Esophagus squamous epithelium (tissue), 5 donors: ENCODE measurements around the gene GALM. TPM values are rescaled to one million over a fixed set of nuclear protein-coding genes. Genes with fewer than 3 reads are reported as not detected.
"Not testable (repeated sequence)": the region's sequence is repeated elsewhere in the genome, so short reads cannot be mapped to it uniquely, and the experiment has no call there.

ENCODE experiments used
- DNase-seq: peaks from one replicate; lab custom pipeline; 2025; lab: John Stamatoyannopoulos, UW
- H3K27ac ChIP-seq, 4 donors: fragments of 200-600 bp; sonication (generic); one replicate each; pipeline ENCODE4 v1.5.1; 2016 to 2019; ENCODE audit warnings: mild to moderate bottlenecking in 1 of 4
- H3K27me3 ChIP-seq, 4 donors: fragments of 200-600 bp; sonication (generic); 1 replicate in 3 of 4; 2 replicates in 1 of 4; pipeline versions ENCODE4 v1.5.1 to v1.6.0; 2017 to 2021; ENCODE audit warnings: antibody characterized with exemption in 1 of 4
- H3K36me3 ChIP-seq, 3 donors: fragments of 200-600 bp; sonication (generic); one replicate each; pipeline ENCODE4 v1.5.1; 2016 to 2019
- H3K4me1 ChIP-seq, 3 donors: fragments of 200-600 bp; sonication (generic); one replicate each; pipeline ENCODE4 v1.5.1; 2017 to 2019
- H3K4me3 ChIP-seq, 4 donors: fragments of 200-600 bp; sonication (generic); 1 replicate in 3 of 4; 2 replicates in 1 of 4; pipeline ENCODE4 v1.5.1; 2016 to 2019; ENCODE audit warnings: mild to moderate bottlenecking in 2 of 4, moderate library complexity in 1 of 4
- H3K9me3 ChIP-seq, 3 donors: fragments of 200-600 bp; sonication (generic); one replicate each; pipeline ENCODE4 v1.5.1; 2016 to 2019
- CTCF ChIP-seq, 6 experiments: fragments of 450-650 bp in 4 of 6; fragments of 200-600 bp in 2 of 6; sonication (generic) in 2 of 6; IDR thresholded peaks; one replicate each; pipeline ENCODE4 v1.5.1; 2016 to 2019; ENCODE audit warnings: antibody characterized with exemption in 6 of 6, mild to moderate bottlenecking in 4 of 6, moderate library complexity in 4 of 6
- POLR2A ChIP-seq, 4 donors: fragments of 450-650 bp; IDR thresholded peaks; one replicate each; pipeline ENCODE4 v1.6.1; 2017; ENCODE audit warnings: antibody characterized with exemption in 4 of 4, mild to moderate bottlenecking in 4 of 4, moderate library complexity in 3 of 4
- WGBS, 2 donors: methylation state at CpG; one replicate each; pipeline ENCODE4 v1.1.5; 2018; 5-methylcytosine and 5-hydroxymethylcytosine counted together
- intact Hi-C: fragments of 100-400 bp; cut with DNase I; formaldehyde crosslinking; loops from one replicate; pipeline ENCODE4 v1.15.0; 2022
- total RNA-seq, 4 donors: library from RNA; depleted of rRNA; stranded (reverse); fragments of >200 nt; gene quantifications; one replicate each; pipeline ENCODE4 v1.1.0, GENCODE V29; 2016
- donor health status: DM: yes; HTN: yes; CAD: no.

GALM gene
- total RNA-seq, 4 donors from 2014 or later, result 2.6 to 10.5 (median 4.8) TPM

GRCh38 chr2:38711558-38711957 is 45.6 kb downstream of the GALM start:
- H3K36me3 ChIP-seq, result peaks cover 0 to 6% (median 0%) of the 10 kb centered on the region in 3 donors
- H3K9me3 ChIP-seq, result no peaks in the 10 kb centered on the region
- no peak for DNase-seq
- intact Hi-C loops, result no loop called here
- no peaks in the 10 kb centered on the region for H3K4me1 ChIP-seq
- no peaks in the 10 kb centered on the region for H3K27me3 ChIP-seq
- no peak overlapping the region for H3K27ac ChIP-seq
- no peak overlapping the region for H3K4me3 ChIP-seq
- TF ChIP-seq POLR2A (IDR thresholded peaks at IDR 0.05) (no peak), CTCF (IDR thresholded peaks at IDR 0.05) (no peak)

- intact Hi-C loops, result no loop called here
- H3K4me3 ChIP-seq, result no peak overlapping the region
- H3K27me3 ChIP-seq, result no peaks in the 10 kb centered on the region
- DNase-seq, result no peak
- TF ChIP-seq POLR2A (IDR thresholded peaks at IDR 0.05) (no peak), CTCF (IDR thresholded peaks at IDR 0.05) (no peak)
- H3K36me3 ChIP-seq, result peaks cover 0 to 6% (median 0%) of the 10 kb centered on the region in 3 donors
- no peaks in the 10 kb centered on the region for H3K9me3 ChIP-seq
- no peaks in the 10 kb centered on the region for H3K4me1 ChIP-seq
- WGBS, 2 donors, result 94 to 100% methylated on average over 7 of the region's 7 CpGs
- no peak overlapping the region for H3K27ac ChIP-seq
These were observed 46.5 kb downstream of the GALM start for GRCh38 chr2:38712413-38712812.

GRCh38 chr2:38712871-38713270 is 47.0 kb downstream of the GALM start:
- intact Hi-C loops, result no loop called here
- DNase-seq, result no peak
- no peaks in the 10 kb centered on the region for H3K27me3 ChIP-seq
- no peak overlapping the region for H3K4me3 ChIP-seq
- H3K27ac ChIP-seq, result no peak overlapping the region
- peaks cover 0 to 6% (median 0%) of the 10 kb centered on the region in 3 donors for H3K36me3 ChIP-seq
- 17 to 77% methylated on average over 1 to 3 of the region's 4 CpGs for WGBS, 2 donors
- H3K4me1 ChIP-seq, result no peaks in the 10 kb centered on the region
- no peaks in the 10 kb centered on the region for H3K9me3 ChIP-seq
- TF ChIP-seq POLR2A (IDR thresholded peaks at IDR 0.05), result no peak
- TF ChIP-seq CTCF (IDR thresholded peaks at IDR 0.05), result no peak

GRCh38 chr2:38713338-38713737 is 47.4 kb downstream of the GALM start:
- H3K4me3 ChIP-seq, result no peak overlapping the region
- intact Hi-C loops, result no loop called here
- H3K9me3 ChIP-seq, result no peaks in the 10 kb centered on the region
- DNase-seq, result no peak
- TF ChIP-seq POLR2A (IDR thresholded peaks at IDR 0.05) (no peak), CTCF (IDR thresholded peaks at IDR 0.05) (no peak)
- no peak overlapping the region for H3K27ac ChIP-seq
- WGBS, 2 donors, result 89 to 92% methylated on average over 2 to 3 of the region's 3 CpGs
- peaks cover 0 to 6% (median 0%) of the 10 kb centered on the region in 3 donors for H3K36me3 ChIP-seq
- no peaks in the 10 kb centered on the region for H3K27me3 ChIP-seq
- no peaks in the 10 kb centered on the region for H3K4me1 ChIP-seq

GRCh38 chr2:38714941-38715340 is 49.0 kb downstream of the GALM start:
- 87 to 93% methylated on average over 1 of the region's 1 CpG for WGBS, 2 donors
- H3K4me3 ChIP-seq, H3K9me3 ChIP-seq, H3K27me3 ChIP-seq, H3K27ac ChIP-seq, DNase-seq, intact Hi-C loops, H3K36me3 ChIP-seq: not testable (repeated sequence)
- peaks cover 0 to 11% (median 3%) of the 10 kb centered on the region in 3 donors for H3K4me1 ChIP-seq

GRCh38 chr2:38716185-38716584 is 50.3 kb downstream of the GALM start:
- Histone ChIP-seq H3K4me3 (no peak overlapping the region), H3K27me3 (no peaks in the 10 kb centered on the region), H3K9me3 (no peaks in the 10 kb centered on the region), H3K36me3 (peaks cover 0 to 2% (median 0%) of the 10 kb centered on the region in 3 donors), H3K27ac (peak overlapping the region in 1 of 4 donors; percentile 31), H3K4me1 (peaks cover 0 to 24% (median 3%) of the 10 kb centered on the region in 3 donors)
- WGBS, 2 donors, result 69 to 90% methylated on average over 5 to 6 of the region's 6 CpGs
- DNase-seq, result no peak
- TF ChIP-seq CTCF (IDR thresholded peaks at IDR 0.05) (no peak), POLR2A (IDR thresholded peaks at IDR 0.05) (no peak)
- intact Hi-C loops, result no loop called here
